H9 (cell line): ENCODE data around the gene OLIG1. TPM values are rescaled to one million over a fixed set of nuclear protein-coding genes. Genes with fewer than 3 reads are reported as not detected.

ENCODE experiments used
- DNase-seq: peaks from one replicate; pipeline ENCODE4 v3.0.0-alpha.2; 2017
- H2AFZ ChIP-seq: one replicate; pipeline ENCODE4 v1.6.1; 2013; ENCODE audit warnings: mild to moderate bottlenecking, low read length, control low read depth, moderate library complexity
- H2AK5ac ChIP-seq: 2 replicates; pipeline ENCODE4 v1.6.1; 2013; ENCODE audit warnings: low read length, control low read depth, mixed read lengths; ENCODE audit not compliant: insufficient read length
- H2BK120ac ChIP-seq: one replicate; pipeline ENCODE4 v1.6.1; 2013; ENCODE audit warnings: low read depth, mild to moderate bottlenecking, low read length, control low read depth, inconsistent platforms; ENCODE audit not compliant: poor library complexity, severe bottlenecking
- H2BK12ac ChIP-seq: 2 replicates; pipeline ENCODE4 v1.6.1; 2013; ENCODE audit warnings: low read length, control low read depth, mixed read lengths, low read depth; ENCODE audit not compliant: insufficient read length
- H2BK15ac ChIP-seq: 2 replicates; pipeline ENCODE4 v1.6.1; 2013; ENCODE audit warnings: low read depth, low read length, control low read depth
- H2BK20ac ChIP-seq: one replicate; pipeline ENCODE4 v1.6.1; 2013; ENCODE audit warnings: low read depth, mild to moderate bottlenecking, low read length, control low read depth, inconsistent platforms; ENCODE audit not compliant: poor library complexity, severe bottlenecking
- H2BK5ac ChIP-seq: 2 replicates; pipeline ENCODE4 v1.6.1; 2013; ENCODE audit warnings: low read length, control low read depth, mixed read lengths; ENCODE audit not compliant: insufficient read length
- H3K14ac ChIP-seq: 2 replicates; pipeline ENCODE4 v1.6.1; 2013; ENCODE audit warnings: low read length, control low read depth; ENCODE audit not compliant: insufficient read depth
- H3K18ac ChIP-seq: 2 replicates; pipeline ENCODE4 v1.6.1; 2013; ENCODE audit warnings: low read depth, mild to moderate bottlenecking, mixed read lengths, low read length, control low read depth; ENCODE audit not compliant: insufficient read length
- H3K23ac ChIP-seq: 2 replicates; pipeline ENCODE4 v1.6.1; 2013; ENCODE audit warnings: low read length, control low read depth, mixed read lengths, low read depth; ENCODE audit not compliant: insufficient read length
- H3K23me2 ChIP-seq: 2 replicates; pipeline ENCODE4 v1.6.1; 2013; ENCODE audit warnings: low read depth, mild to moderate bottlenecking, mixed read lengths, low read length, control low read depth; ENCODE audit not compliant: insufficient read length, poor library complexity, severe bottlenecking
- H3K27ac ChIP-seq: 2 replicates; pipeline ENCODE4 v1.5.1; 2013; ENCODE audit warnings: low read length, control low read depth, mixed read lengths, low read depth; ENCODE audit not compliant: insufficient read length
- H3K27me3 ChIP-seq: 2 replicates; pipeline ENCODE4 v1.6.1; 2013; ENCODE audit warnings: low read length, control low read depth, inconsistent platforms; ENCODE audit not compliant: insufficient read depth
- H3K4ac ChIP-seq: 2 replicates; pipeline ENCODE4 v1.6.1; 2013; ENCODE audit warnings: low read depth, mild to moderate bottlenecking, control low read depth, inconsistent platforms, low read length, moderate library complexity
- H3K4me1 ChIP-seq: 2 replicates; pipeline ENCODE4 v1.6.1; 2013; ENCODE audit warnings: low read length, control low read depth, inconsistent platforms; ENCODE audit not compliant: insufficient read depth
- H3K4me2 ChIP-seq: 2 replicates; pipeline ENCODE4 v1.6.1; 2013; ENCODE audit warnings: low read length, control low read depth, mixed read lengths; ENCODE audit not compliant: insufficient read length, insufficient read depth
- H3K56ac ChIP-seq: 2 replicates; pipeline ENCODE4 v1.6.1; 2013; ENCODE audit warnings: low read depth, mild to moderate bottlenecking, mixed read lengths, low read length, control low read depth; ENCODE audit not compliant: insufficient read length
- H3K79me1 ChIP-seq: 2 replicates; pipeline ENCODE4 v1.6.1; 2013; ENCODE audit warnings: low read depth, mild to moderate bottlenecking, moderate library complexity, low read length, control low read depth, inconsistent platforms; ENCODE audit not compliant: insufficient read depth, poor library complexity, severe bottlenecking
- H3K79me2 ChIP-seq: 2 replicates; pipeline ENCODE4 v1.6.1; 2013; ENCODE audit warnings: low read length, control low read depth, inconsistent platforms; ENCODE audit not compliant: insufficient read depth
- H3K9ac ChIP-seq: 2 replicates; pipeline ENCODE4 v1.6.1; 2013; ENCODE audit warnings: low read length, control low read depth, mixed read lengths; ENCODE audit not compliant: insufficient read length; ENCODE audit errors: extremely low read depth
- H3K9me3 ChIP-seq: one replicate; pipeline ENCODE4 v1.6.1; 2013; ENCODE audit warnings: low read depth, low read length, inconsistent platforms; ENCODE audit not compliant: control insufficient read depth
- H3T11ph ChIP-seq: one replicate; pipeline ENCODE4 v1.6.1; 2013; ENCODE audit warnings: mild to moderate bottlenecking, low read length, control low read depth, inconsistent platforms
- H4K20me1 ChIP-seq: one replicate; pipeline ENCODE4 v1.6.1; 2013; ENCODE audit not compliant: control insufficient read depth, insufficient read length, insufficient read depth
- H4K5ac ChIP-seq: 2 replicates; pipeline ENCODE4 v1.6.1; 2013; ENCODE audit warnings: low read depth, mild to moderate bottlenecking, mixed read lengths, low read length, control low read depth; ENCODE audit not compliant: insufficient read length
- H4K8ac ChIP-seq: replicated peaks from 2 replicates; pipeline ENCODE4 v1.6.1; 2013; ENCODE audit warnings: low read length, control low read depth, mixed read lengths, low read depth; ENCODE audit not compliant: insufficient read length
- H4K91ac ChIP-seq: 2 replicates; pipeline ENCODE4 v1.6.1; 2013; ENCODE audit warnings: low read depth, mild to moderate bottlenecking, moderate library complexity, mixed read lengths, low read length, control low read depth; ENCODE audit not compliant: insufficient read length
- H3K27ac Mint-ChIP-seq, 3 experiments: 2 replicates in 2 of 3; 3 replicates in 1 of 3; pipeline ENCODE4 v1.8.0; 2020 to 2021; ENCODE audit warnings: mixed read lengths in 3 of 3, mild to moderate bottlenecking in 1 of 3, moderate library complexity in 1 of 3
- H3K27me3 Mint-ChIP-seq: 2 replicates; pipeline ENCODE4 v1.8.0; 2021; ENCODE audit warnings: low read depth, mild to moderate bottlenecking, moderate library complexity, mixed read lengths
- H3K36me3 Mint-ChIP-seq, 3 experiments: 2 replicates in 2 of 3; 3 replicates in 1 of 3; pipeline ENCODE4 v1.8.0; 2020 to 2021; ENCODE audit warnings: low read depth in 3 of 3, mixed read lengths in 3 of 3; ENCODE audit not compliant: insufficient read depth in 1 of 3
- H3K4me1 Mint-ChIP-seq, 2 experiments: 2 replicates each; pipeline ENCODE4 v1.8.0; 2020; ENCODE audit warnings: mixed read lengths in 2 of 2
- H3K4me3 Mint-ChIP-seq, 2 experiments: 2 replicates in 1 of 2; 3 replicates in 1 of 2; pipeline ENCODE4 v1.8.0; 2020 to 2021; ENCODE audit warnings: mild to moderate bottlenecking in 2 of 2, mixed read lengths in 2 of 2, moderate library complexity in 1 of 2
- H3K9me3 Mint-ChIP-seq, 2 experiments: 2 replicates in 1 of 2; 3 replicates in 1 of 2; pipeline ENCODE4 v1.8.0; 2020; ENCODE audit warnings: mild to moderate bottlenecking in 2 of 2, mixed read lengths in 2 of 2, moderate library complexity in 1 of 2
- WGBS: extraction: QIAGEN DNeasy Blood & Tissue Kit; methylation state at CpG from one replicate; pipeline ENCODE4 v1.1.7; 2013; ENCODE audit warnings: missing lambda C conversion rate, low lambda C conversion rate, mixed read lengths; ENCODE audit not compliant: insufficient read length; ENCODE audit errors: extremely low coverage; 5-methylcytosine and 5-hydroxymethylcytosine counted together
- total RNA-seq: library from RNA; stranded (reverse); gene quantifications from 2 replicates; pipeline ENCODE4 v1.2.1, GENCODE V29; 2021
- TF ChIP-seq, protein P1 (sequence below): fragments of 200-600 bp; sonication (generic); conservative IDR thresholded peaks from 3 replicates; pipeline ENCODE4 v1.8.0; 2021; ENCODE audit warnings: antibody characterized with exemption, mild to moderate bottlenecking

Gene OLIG1
- total RNA-seq, 1 experiment from 2014 or later = 0.31 TPM

DNA sequence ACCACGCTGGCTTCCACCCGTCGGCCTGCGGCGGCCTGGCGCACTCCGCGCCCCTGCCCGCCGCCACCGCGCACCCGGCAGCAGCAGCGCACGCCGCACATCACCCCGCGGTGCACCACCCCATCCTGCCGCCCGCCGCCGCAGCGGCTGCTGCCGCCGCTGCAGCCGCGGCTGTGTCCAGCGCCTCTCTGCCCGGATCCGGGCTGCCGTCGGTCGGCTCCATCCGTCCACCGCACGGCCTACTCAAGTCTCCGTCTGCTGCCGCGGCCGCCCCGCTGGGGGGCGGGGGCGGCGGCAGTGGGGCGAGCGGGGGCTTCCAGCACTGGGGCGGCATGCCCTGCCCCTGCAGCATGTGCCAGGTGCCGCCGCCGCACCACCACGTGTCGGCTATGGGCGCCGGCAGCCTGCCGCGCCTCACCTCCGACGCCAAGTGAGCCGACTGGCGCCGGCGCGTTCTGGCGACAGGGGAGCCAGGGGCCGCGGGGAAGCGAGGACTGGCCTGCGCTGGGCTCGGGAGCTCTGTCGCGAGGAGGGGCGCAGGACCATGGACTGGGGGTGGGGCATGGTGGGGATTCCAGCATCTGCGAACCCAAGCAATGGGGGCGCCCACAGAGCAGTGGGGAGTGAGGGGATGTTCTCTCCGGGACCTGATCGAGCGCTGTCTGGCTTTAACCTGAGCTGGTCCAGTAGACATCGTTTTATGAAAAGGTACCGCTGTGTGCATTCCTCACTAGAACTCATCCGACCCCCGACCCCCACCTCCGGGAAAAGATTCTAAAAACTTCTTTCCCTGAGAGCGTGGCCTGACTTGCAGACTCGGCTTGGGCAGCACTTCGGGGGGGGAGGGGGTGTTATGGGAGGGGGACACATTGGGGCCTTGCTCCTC, 42.3 kb upstream of the OLIG1 start:
- Histone ChIP-seq H3K9ac (no peak overlapping the region), H3K4me2 (peak overlapping the region; percentile 65), H3K27ac (no peak overlapping the region), H2BK5ac (no peak overlapping the region), H4K20me1 (no peaks in the 10 kb centered on the region), H3K14ac (no peak overlapping the region), H2AK5ac (no peak overlapping the region), H3T11ph (no peak overlapping the region), H2BK20ac (no peak overlapping the region), H2BK15ac (no peak overlapping the region), H3K79me1 (no peaks in the 10 kb centered on the region), H3K79me2 (no peaks in the 10 kb centered on the region), H3K27me3 (peaks cover 92% of the 10 kb centered on the region), H3K9me3 (no peaks in the 10 kb centered on the region), H3K56ac (no peak overlapping the region), H4K5ac (no peak overlapping the region), H3K4me1 (no peaks in the 10 kb centered on the region; the same call in 1 of the 2 replicates), H3K23me2 (peaks cover 16% of the 10 kb centered on the region), H4K8ac (no peak overlapping the region), H3K18ac (no peak overlapping the region), H4K91ac (no peak overlapping the region), H3K4ac (no peak overlapping the region), H2BK120ac (no peak overlapping the region), H2BK12ac (no peak overlapping the region), H3K23ac (no peak overlapping the region), H2AFZ (no peak overlapping the region)
- H3K27ac Mint-ChIP-seq = no peak overlapping the region
- H3K4me3 Mint-ChIP-seq = peak overlapping the region in 1 of 2 experiments; percentile 70; a peak in 2 of 5 replicates
- peaks cover 27 to 55% of the 10 kb centered on the region in 2 experiments for H3K4me1 Mint-ChIP-seq
- peaks cover 97% of the 10 kb centered on the region for H3K27me3 Mint-ChIP-seq
- WGBS = no CpG with 5 or more reads among the region's 85 CpGs
- H3K9me3 Mint-ChIP-seq = no peaks in the 10 kb centered on the region; a peak in 1 of 5 replicates
- H3K36me3 Mint-ChIP-seq = no peaks in the 10 kb centered on the region
- TF ChIP-seq, protein P1, sequence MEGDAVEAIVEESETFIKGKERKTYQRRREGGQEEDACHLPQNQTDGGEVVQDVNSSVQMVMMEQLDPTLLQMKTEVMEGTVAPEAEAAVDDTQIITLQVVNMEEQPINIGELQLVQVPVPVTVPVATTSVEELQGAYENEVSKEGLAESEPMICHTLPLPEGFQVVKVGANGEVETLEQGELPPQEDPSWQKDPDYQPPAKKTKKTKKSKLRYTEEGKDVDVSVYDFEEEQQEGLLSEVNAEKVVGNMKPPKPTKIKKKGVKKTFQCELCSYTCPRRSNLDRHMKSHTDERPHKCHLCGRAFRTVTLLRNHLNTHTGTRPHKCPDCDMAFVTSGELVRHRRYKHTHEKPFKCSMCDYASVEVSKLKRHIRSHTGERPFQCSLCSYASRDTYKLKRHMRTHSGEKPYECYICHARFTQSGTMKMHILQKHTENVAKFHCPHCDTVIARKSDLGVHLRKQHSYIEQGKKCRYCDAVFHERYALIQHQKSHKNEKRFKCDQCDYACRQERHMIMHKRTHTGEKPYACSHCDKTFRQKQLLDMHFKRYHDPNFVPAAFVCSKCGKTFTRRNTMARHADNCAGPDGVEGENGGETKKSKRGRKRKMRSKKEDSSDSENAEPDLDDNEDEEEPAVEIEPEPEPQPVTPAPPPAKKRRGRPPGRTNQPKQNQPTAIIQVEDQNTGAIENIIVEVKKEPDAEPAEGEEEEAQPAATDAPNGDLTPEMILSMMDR = no peak
- peak; percentile 59 for DNase-seq
